Measurements from ENCODE around the gene PTGR2.
"Not testable (repeated sequence)": the region's sequence is repeated elsewhere in the genome, so short reads cannot be mapped to it uniquely, and the experiment has no call there.

PTGR2 gene

GRCh38 chr14:73865534-73866113 lies 14.0 kb downstream of the PTGR2 start:
- 0 out of 2 replicates have a peak, but pooled peaks cover 2% of the 10 kb centered on the region for H3F3A ChIP-seq (ENCODE audit: insufficient read depth)
- H3K27ac ChIP-seq (ENCODE audit: low read depth, low read length) = no peak overlapping the region
- H3K79me2 ChIP-seq (ENCODE audit: insufficient read depth, low read length) = no peaks in the 10 kb centered on the region
- no peaks in the 10 kb centered on the region for H4K20me1 ChIP-seq (ENCODE audit: low read depth, low read length)
- no peaks in the 10 kb centered on the region for H3K9me3 ChIP-seq (ENCODE audit: insufficient read depth, low read length)
- no peak overlapping the region for H3K9ac ChIP-seq (ENCODE audit: low read length)
- TF ChIP-seq EZH2phosphoT487 (conservative IDR thresholded peaks at IDR 0.05; ENCODE audit: low read length) (no peak), CTCF (IDR thresholded peaks at IDR 0.05; ENCODE audit: insufficient read depth, low read length, poor library complexity, severe bottlenecking) (no peak)
- no peaks in the 10 kb centered on the region for H3K27me3 ChIP-seq (ENCODE audit: low read length)
- H3K9me2 ChIP-seq (replicated peaks; ENCODE audit: insufficient read depth, low read length) = no peaks in the 10 kb centered on the region
- H2AFZ ChIP-seq (ENCODE audit: low read depth, low read length, severe bottlenecking) = no peak overlapping the region
- no peak overlapping the region for H3K4me2 ChIP-seq (ENCODE audit: low read depth, low read length, poor library complexity, severe bottlenecking)
- no peak overlapping the region for H3K4me3 ChIP-seq (ENCODE audit: insufficient read depth, low read length, poor library complexity, severe bottlenecking)
- no peaks in the 10 kb centered on the region; the same call in 1 of the 2 replicates for H3K36me3 ChIP-seq (ENCODE audit: low read length)

GRCh38 chr14:73869754-73870153 lies 18.1 kb downstream of the PTGR2 start:
- H3K27ac ChIP-seq (ENCODE audit: low read depth, low read length); H3K9me3 ChIP-seq (ENCODE audit: insufficient read depth, low read length); H3K4me2 ChIP-seq (ENCODE audit: low read depth, low read length, poor library complexity, severe bottlenecking); H3K79me2 ChIP-seq (ENCODE audit: insufficient read depth, low read length); H3K36me3 ChIP-seq (ENCODE audit: low read length); H4K20me1 ChIP-seq (ENCODE audit: low read depth, low read length); H3K9ac ChIP-seq (ENCODE audit: low read length); H2AFZ ChIP-seq (ENCODE audit: low read depth, low read length, severe bottlenecking); H3K27me3 ChIP-seq (ENCODE audit: low read length); H3K4me3 ChIP-seq (ENCODE audit: insufficient read depth, low read length, poor library complexity, severe bottlenecking); H3F3A ChIP-seq (ENCODE audit: insufficient read depth); H3K9me2 ChIP-seq (replicated peaks; ENCODE audit: insufficient read depth, low read length): not testable (repeated sequence)

DNA sequence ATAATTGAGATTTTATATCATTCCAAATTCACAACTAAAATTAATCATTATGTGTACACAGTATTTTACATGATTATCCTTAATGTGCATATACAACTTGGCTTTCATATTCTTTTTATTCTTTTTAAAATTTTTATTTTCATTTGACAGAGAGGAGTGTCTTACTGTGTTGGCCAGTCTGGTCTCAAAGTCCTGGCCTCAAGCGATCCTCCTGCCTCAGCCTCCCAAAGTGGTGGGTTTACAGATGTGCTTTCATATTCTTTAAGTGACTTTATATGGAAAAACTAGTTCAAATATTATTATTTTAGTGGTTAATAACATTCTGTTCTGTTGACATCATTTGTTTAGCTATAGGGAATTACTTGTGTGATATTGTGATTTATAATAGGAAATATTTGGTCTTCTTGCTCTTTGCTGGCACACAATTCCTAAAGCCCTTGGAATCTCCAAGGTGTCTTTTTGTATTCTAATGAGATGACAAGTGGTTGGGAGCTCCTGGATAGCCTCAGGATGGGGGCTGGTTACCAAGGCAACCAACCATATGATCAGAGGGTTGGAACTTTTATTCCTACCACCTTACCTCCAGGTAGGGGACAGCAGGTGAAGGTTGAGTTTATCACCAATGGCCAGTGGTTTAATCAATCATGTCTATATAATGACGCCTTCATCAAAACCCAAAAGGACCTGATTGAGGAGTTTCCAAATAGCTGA lies 19.0 kb downstream of the PTGR2 start:
- TF ChIP-seq CTCF (IDR thresholded peaks at IDR 0.05; ENCODE audit: insufficient read depth, low read length, poor library complexity, severe bottlenecking) (no peak), EZH2phosphoT487 (conservative IDR thresholded peaks at IDR 0.05; ENCODE audit: low read length) (no peak)
- Histone ChIP-seq H3K4me2 (ENCODE audit: low read depth, low read length, poor library complexity, severe bottlenecking) (no peak overlapping the region), H3K9ac (ENCODE audit: low read length) (no peak overlapping the region), H3K9me3 (ENCODE audit: insufficient read depth, low read length) (no peaks in the 10 kb centered on the region), H2AFZ (ENCODE audit: low read depth, low read length, severe bottlenecking) (no peak overlapping the region), H3K36me3 (ENCODE audit: low read length) (no peaks in the 10 kb centered on the region), H3K79me2 (ENCODE audit: insufficient read depth, low read length) (no peaks in the 10 kb centered on the region), H3K4me3 (ENCODE audit: insufficient read depth, low read length, poor library complexity, severe bottlenecking) (no peak overlapping the region), H4K20me1 (ENCODE audit: low read depth, low read length) (no peaks in the 10 kb centered on the region), H3K27ac (ENCODE audit: low read depth, low read length) (no peak overlapping the region), H3K9me2 (replicated peaks; ENCODE audit: insufficient read depth, low read length) (no peaks in the 10 kb centered on the region), H3K27me3 (ENCODE audit: low read length) (no peaks in the 10 kb centered on the region), H3F3A (ENCODE audit: insufficient read depth) (no peaks in the 10 kb centered on the region)

GRCh38 chr14:73873660-73874059 lies 22.0 kb downstream of the PTGR2 start:
- no peak overlapping the region for H3K27ac ChIP-seq (ENCODE audit: low read depth, low read length)
- H3K27me3 ChIP-seq (ENCODE audit: low read length) = no peaks in the 10 kb centered on the region
- TF ChIP-seq EZH2phosphoT487 (conservative IDR thresholded peaks at IDR 0.05; ENCODE audit: low read length) (no peak), CTCF (IDR thresholded peaks at IDR 0.05; ENCODE audit: insufficient read depth, low read length, poor library complexity, severe bottlenecking) (no peak)
- no peak overlapping the region for H2AFZ ChIP-seq (ENCODE audit: low read depth, low read length, severe bottlenecking)
- H3K4me3 ChIP-seq (ENCODE audit: insufficient read depth, low read length, poor library complexity, severe bottlenecking) = no peak overlapping the region
- H3F3A ChIP-seq (ENCODE audit: insufficient read depth) = no peaks in the 10 kb centered on the region
- no peak overlapping the region for H3K4me2 ChIP-seq (ENCODE audit: low read depth, low read length, poor library complexity, severe bottlenecking)
- H3K9me2 ChIP-seq (replicated peaks; ENCODE audit: insufficient read depth, low read length) = no peaks in the 10 kb centered on the region
- H3K36me3 ChIP-seq (ENCODE audit: low read length) = no peaks in the 10 kb centered on the region
- no peak overlapping the region for H3K9ac ChIP-seq (ENCODE audit: low read length)
- no peaks in the 10 kb centered on the region for H4K20me1 ChIP-seq (ENCODE audit: low read depth, low read length)
- no peaks in the 10 kb centered on the region for H3K9me3 ChIP-seq (ENCODE audit: insufficient read depth, low read length)
- no peaks in the 10 kb centered on the region for H3K79me2 ChIP-seq (ENCODE audit: insufficient read depth, low read length)

Data from SU-DHL-6 (cell line).